Adrenal gland (tissue), 12 donors: ENCODE results near the gene COL23A1. TPM values are rescaled to one million over a fixed set of nuclear protein-coding genes. Genes with fewer than 3 reads are reported as not detected.

Source experiments
- DNase-seq, 7 donors: peaks; one replicate each; pipeline ENCODE4 v3.0.0-alpha.2; 2019 to 2020
- H3K27ac ChIP-seq, 5 donors: fragments of 200-600 bp; sonication (generic) in 4 of 5; 1 replicate in 3 of 5; 2 replicates in 2 of 5; pipeline versions ENCODE4 v1.5.1 to v1.8.0; 2016 to 2020; ENCODE audit warnings: mild to moderate bottlenecking in 1 of 5
- H3K27me3 ChIP-seq: fragments of 200-600 bp; 2 replicates; pipeline ENCODE4 v1.8.0; 2021
- H3K36me3 ChIP-seq, 2 donors: fragments of 200-600 bp; replicated peaks in 1 of 2; 1 replicate in 1 of 2; 2 replicates in 1 of 2; pipeline versions ENCODE4 v1.5.1 to v1.8.0; 2018 to 2022
- H3K4me1 ChIP-seq, 2 donors: fragments of 200-600 bp; replicated peaks in 1 of 2; 1 replicate in 1 of 2; 2 replicates in 1 of 2; pipeline versions ENCODE4 v1.5.1 to v1.8.0; 2018 to 2021
- H3K4me3 ChIP-seq, 4 donors: fragments of 200-600 bp; sonication (generic) in 3 of 4; one replicate each; pipeline ENCODE4 v1.5.1; 2016 to 2018
- H3K9me3 ChIP-seq, 3 donors: fragments of 200-600 bp; sonication (generic) in 1 of 3; replicated peaks in 1 of 3; 1 replicate in 2 of 3; 2 replicates in 1 of 3; pipeline versions ENCODE4 v1.5.1 to v1.8.0; 2016 to 2021
- CTCF ChIP-seq, 6 experiments: fragments of 450-650 bp in 4 of 6; fragments of 200-600 bp in 2 of 6; sonication (generic) in 1 of 6; IDR thresholded peaks; 1 replicate in 5 of 6; 2 replicates in 1 of 6; pipeline versions ENCODE4 v1.5.1 to v1.8.0; 2016 to 2021; ENCODE audit warnings: antibody characterized with exemption in 6 of 6, mild to moderate bottlenecking in 2 of 6, moderate library complexity in 1 of 6
- POLR2A ChIP-seq, 2 donors: fragments of 450-650 bp; IDR thresholded peaks; one replicate each; pipeline ENCODE4 v1.6.1; 2017; ENCODE audit warnings: antibody characterized with exemption in 2 of 2, mild to moderate bottlenecking in 2 of 2, moderate library complexity in 1 of 2
- WGBS, 4 donors: extraction: QIAGEN DNeasy Blood & Tissue Kit in 2 of 4; methylation state at CpG; one replicate each; pipeline versions ENCODE4 v1.1.5 to v1.1.7; 2013 to 2017; 5-methylcytosine and 5-hydroxymethylcytosine counted together
- intact Hi-C, 2 donors: fragments of 100-400 bp; cut with DNase I; formaldehyde crosslinking; loops; one replicate each; pipeline versions ENCODE4 v1.14.1 to v1.15.0; 2022 to 2023
- polyA plus RNA-seq, 3 donors: library from polyadenylated mRNA; stranded (reverse); fragments of 200-250 nt in 2 of 3; fragments of 350-450 nt in 1 of 3; fragmentation: Illumina TruSeq in 1 of 3; extraction: RNeasy Lipid Tissue Mini Kit (QIAGEN cat#74804) in 1 of 3; gene quantifications; one replicate each; pipeline ENCODE4 v1.2.3, GENCODE V29; 2013 to 2014
- total RNA-seq, 9 donors: library from RNA; depleted of rRNA in 4 of 9; stranded (reverse); fragments of >200 nt in 4 of 9; fragments of 120-200 nt in 1 of 9; fragmentation: NEBNext Ultra II Directional in 1 of 9; extraction: Animal tissue kit (Norgen Biotek cat#: 25700) in 1 of 9; gene quantifications; one replicate each; pipeline versions ENCODE4 v1.1.0 to v1.2.4, GENCODE V29; 2013 to 2023
- donor health status: healthy with polysubstance abuse.
- donor health status: Bipolar disorder and iron deficiency.
- donor health status: DM: yes; HTN: yes; CAD: no.
- donor health status: DM: no; HTN: no; CAD: no.
- donor health status: DM: no; HTN: no; CAD: no.
- donor health status: DM: yes; HTN: yes; CAD: no.

COL23A1 gene
- total and polyA plus RNA-seq, 12 donors = 0.09 to 4.4 (median 0.88) TPM

GRCh38 chr5:178333821-178334481, 256.2 kb downstream of the COL23A1 start:
- Histone ChIP-seq H3K9me3 (no peaks in the 10 kb centered on the region), H3K4me1 (no peaks in the 10 kb centered on the region), H3K27ac (no peak overlapping the region), H3K36me3 (no peaks in the 10 kb centered on the region), H3K4me3 (no peak overlapping the region), H3K27me3 (no peaks in the 10 kb centered on the region)
- TF ChIP-seq POLR2A (IDR thresholded peaks at IDR 0.05) (no peak), CTCF (IDR thresholded peaks at IDR 0.05) (no peak)
- 76 to 94% (median 81%) methylated on average over 19 to 21 of the region's 21 CpGs for WGBS, 4 donors
- intact Hi-C loops = no loop called here
- no peak for DNase-seq

GRCh38 chr5:178332210-178332641, 258.0 kb downstream of the COL23A1 start:
- no peaks in the 10 kb centered on the region for H3K27me3 ChIP-seq
- TF ChIP-seq CTCF (IDR thresholded peaks at IDR 0.05) (no peak), POLR2A (IDR thresholded peaks at IDR 0.05) (no peak)
- H3K4me1 ChIP-seq = no peaks in the 10 kb centered on the region
- no peaks in the 10 kb centered on the region for H3K9me3 ChIP-seq
- intact Hi-C loops = no loop called here
- no peak overlapping the region for H3K4me3 ChIP-seq
- WGBS, 4 donors = 57 to 76% (median 67%) methylated on average over 5 to 7 of the region's 7 CpGs
- DNase-seq = no peak
- peak overlapping the region in 2 of 5 donors; percentile 22 to 85 for H3K27ac ChIP-seq
- no peaks in the 10 kb centered on the region for H3K36me3 ChIP-seq

GRCh38 chr5:178331491-178331996, 258.6 kb downstream of the COL23A1 start:
- no peaks in the 10 kb centered on the region for H3K27me3 ChIP-seq
- H3K9me3 ChIP-seq = no peaks in the 10 kb centered on the region
- H3K4me1 ChIP-seq = no peaks in the 10 kb centered on the region
- 34 to 90% (median 65%) methylated on average over 8 to 15 of the region's 15 CpGs for WGBS, 4 donors
- DNase-seq = peak in 6 of 7 donors; percentile 18 to 68 (median 47)
- H3K27ac ChIP-seq = peak overlapping the region in 3 of 5 donors; percentile 22 to 85 (median 56)
- H3K4me3 ChIP-seq = no peak overlapping the region
- no peak for TF ChIP-seq CTCF (IDR thresholded peaks at IDR 0.05)
- peak in 1 of 2 donors; percentile 48 for TF ChIP-seq POLR2A (IDR thresholded peaks at IDR 0.05)
- intact Hi-C loops = no loop called here
- H3K36me3 ChIP-seq = no peaks in the 10 kb centered on the region

- intact Hi-C loops = no loop called here
- TF ChIP-seq CTCF (IDR thresholded peaks at IDR 0.05) = no peak
- Histone ChIP-seq H3K9me3 (no peaks in the 10 kb centered on the region), H3K27ac (peak overlapping the region in 2 of 5 donors; percentile 56 to 85), H3K36me3 (no peaks in the 10 kb centered on the region), H3K4me1 (no peaks in the 10 kb centered on the region), H3K27me3 (no peaks in the 10 kb centered on the region), H3K4me3 (no peak overlapping the region)
- DNase-seq = peak in 2 of 7 donors; percentile 17 to 41
- WGBS, 4 donors = 69 to 78% (median 73%) methylated on average over 5 to 7 of the region's 7 CpGs
Measured at GRCh38 chr5:178330791-178331404, 259.3 kb downstream of the COL23A1 start.
